ENCODE measurements around the gene KRT75. TPM values are rescaled to one million over a fixed set of nuclear protein-coding genes. Genes with fewer than 3 reads are reported as not detected.

The KRT75 gene
- total RNA-seq, 1 donor from 2014 or later, result not detected

DNA sequence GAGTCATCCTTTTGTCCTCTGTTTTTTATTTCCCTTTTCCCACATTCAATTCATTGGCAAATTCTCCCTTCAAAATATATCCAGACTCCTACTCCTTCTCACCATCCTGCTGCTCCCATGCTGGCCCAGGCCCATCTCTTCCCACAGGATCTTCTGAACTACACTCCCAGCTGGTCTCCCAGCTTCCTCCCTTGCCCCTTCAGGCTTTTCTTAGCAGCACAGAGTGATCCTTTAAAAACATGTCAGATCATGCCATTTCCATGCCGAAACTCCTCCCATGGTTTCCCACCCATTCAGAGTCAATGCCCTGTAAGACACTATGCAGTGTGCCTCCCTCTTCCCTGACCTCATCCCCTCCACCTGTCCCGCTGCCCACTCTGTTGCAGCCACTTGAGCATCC, 46.3 kb downstream of the KRT75 start:
- DNase-seq (ENCODE audit: low spot score), result no peak
- Mint-ChIP-seq H3K9me3 (no peaks in the 10 kb centered on the region), H3K27me3 (ENCODE audit: insufficient read depth, low read depth) (peaks cover 6% of the 10 kb centered on the region), H3K27ac (no peak overlapping the region), H3K36me3 (no peaks in the 10 kb centered on the region), H3K4me3 (no peak overlapping the region), H3K4me1 (peaks cover 8% of the 10 kb centered on the region)
- Histone ChIP-seq H3K4me3 (no peak overlapping the region), H3K36me3 (no peaks in the 10 kb centered on the region), H4K20me1 (ENCODE audit: low read depth) (no peaks in the 10 kb centered on the region), H3K9me3 (ENCODE audit: low read depth) (no peaks in the 10 kb centered on the region), H3F3A (ENCODE audit: low read depth) (no peaks in the 10 kb centered on the region), H3K4me1 (no peaks in the 10 kb centered on the region), H3K27me3 (no peaks in the 10 kb centered on the region), H2AFZ (replicated peaks) (no peak overlapping the region), H3K79me2 (ENCODE audit: low read depth) (no peaks in the 10 kb centered on the region), H3K27ac (no peak overlapping the region), H3K9ac (no peak overlapping the region), H3K4me2 (no peak overlapping the region)
- TF ChIP-seq, protein P1, sequence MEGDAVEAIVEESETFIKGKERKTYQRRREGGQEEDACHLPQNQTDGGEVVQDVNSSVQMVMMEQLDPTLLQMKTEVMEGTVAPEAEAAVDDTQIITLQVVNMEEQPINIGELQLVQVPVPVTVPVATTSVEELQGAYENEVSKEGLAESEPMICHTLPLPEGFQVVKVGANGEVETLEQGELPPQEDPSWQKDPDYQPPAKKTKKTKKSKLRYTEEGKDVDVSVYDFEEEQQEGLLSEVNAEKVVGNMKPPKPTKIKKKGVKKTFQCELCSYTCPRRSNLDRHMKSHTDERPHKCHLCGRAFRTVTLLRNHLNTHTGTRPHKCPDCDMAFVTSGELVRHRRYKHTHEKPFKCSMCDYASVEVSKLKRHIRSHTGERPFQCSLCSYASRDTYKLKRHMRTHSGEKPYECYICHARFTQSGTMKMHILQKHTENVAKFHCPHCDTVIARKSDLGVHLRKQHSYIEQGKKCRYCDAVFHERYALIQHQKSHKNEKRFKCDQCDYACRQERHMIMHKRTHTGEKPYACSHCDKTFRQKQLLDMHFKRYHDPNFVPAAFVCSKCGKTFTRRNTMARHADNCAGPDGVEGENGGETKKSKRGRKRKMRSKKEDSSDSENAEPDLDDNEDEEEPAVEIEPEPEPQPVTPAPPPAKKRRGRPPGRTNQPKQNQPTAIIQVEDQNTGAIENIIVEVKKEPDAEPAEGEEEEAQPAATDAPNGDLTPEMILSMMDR (IDR thresholded peaks at IDR 0.05), result no peak
- TF ChIP-seq EZH2 (IDR thresholded peaks at IDR 0.05) (no peak), EZH2phosphoT487 (IDR thresholded peaks at IDR 0.05) (no peak)

DNA sequence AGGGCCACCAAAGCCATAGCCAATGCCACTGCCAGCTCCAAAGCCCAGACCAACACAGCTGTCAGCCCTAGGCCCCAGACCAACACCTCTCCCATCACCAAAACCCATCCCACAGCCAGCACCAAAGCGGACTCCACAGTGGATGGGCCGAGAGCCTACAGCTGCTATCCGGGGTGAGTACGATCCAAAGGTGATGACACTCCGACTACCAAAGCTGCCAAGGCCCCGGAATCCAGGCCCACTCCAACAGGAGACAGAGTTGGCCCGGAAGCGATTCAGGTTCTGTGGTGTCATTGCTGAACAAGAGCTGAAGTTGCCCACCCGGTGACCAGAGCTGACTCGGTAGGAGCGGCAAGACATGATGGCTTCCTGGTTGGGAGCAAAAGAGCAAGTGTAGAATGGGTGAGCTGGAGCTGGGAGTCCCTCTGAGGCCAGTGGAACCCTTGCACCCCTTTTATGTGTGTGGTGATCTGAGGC, 48.9 kb downstream of the KRT75 start, which contains the start of gene KRT84:
Gene KRT84, minus strand, starts transcription at position 427 of the 477 bp plus-strand sequence. Its CDS starts 67 bp downstream, at position 360.
- no peak within 1 kb of the TSS for H3K4me2 ChIP-seq
- no peak within 1 kb of the TSS for H3K4me3 Mint-ChIP-seq
- H3K36me3 Mint-ChIP-seq, result no peaks in the 10 kb centered on the region
- H3K4me1 Mint-ChIP-seq, result peaks cover 8% of the 10 kb centered on the region
- H3K27me3 Mint-ChIP-seq (ENCODE audit: insufficient read depth, low read depth), result peaks cover 9% of the 10 kb centered on the region
- H3K4me3 ChIP-seq, result no peak within 1 kb of the TSS
- TF ChIP-seq EZH2 (IDR thresholded peaks at IDR 0.05), result no peak
- TF ChIP-seq EZH2phosphoT487 (IDR thresholded peaks at IDR 0.05), result no peak
- TF ChIP-seq, protein P1 (IDR thresholded peaks at IDR 0.05), result no peak
- no peaks in the 10 kb centered on the region for H4K20me1 ChIP-seq (ENCODE audit: low read depth)
- no peaks in the 10 kb centered on the region for H3K9me3 ChIP-seq (ENCODE audit: low read depth)
- no peaks in the 10 kb centered on the region for H3K4me1 ChIP-seq
- no peak for DNase-seq (ENCODE audit: low spot score)
- H3F3A ChIP-seq (ENCODE audit: low read depth), result no peaks in the 10 kb centered on the region
- no peak within 1 kb of the TSS for H3K27ac Mint-ChIP-seq
- H3K9ac ChIP-seq, result no peak within 1 kb of the TSS
- H3K27ac ChIP-seq, result no peak within 1 kb of the TSS
- no peak within 1 kb of the TSS for H2AFZ ChIP-seq (replicated peaks)
- H3K27me3 ChIP-seq, result no peaks in the 10 kb centered on the region
- H3K36me3 ChIP-seq, result no peaks in the 10 kb centered on the region
- H3K79me2 ChIP-seq (ENCODE audit: low read depth), result no peaks in the 10 kb centered on the region
- no peaks in the 10 kb centered on the region for H3K9me3 Mint-ChIP-seq

DNA sequence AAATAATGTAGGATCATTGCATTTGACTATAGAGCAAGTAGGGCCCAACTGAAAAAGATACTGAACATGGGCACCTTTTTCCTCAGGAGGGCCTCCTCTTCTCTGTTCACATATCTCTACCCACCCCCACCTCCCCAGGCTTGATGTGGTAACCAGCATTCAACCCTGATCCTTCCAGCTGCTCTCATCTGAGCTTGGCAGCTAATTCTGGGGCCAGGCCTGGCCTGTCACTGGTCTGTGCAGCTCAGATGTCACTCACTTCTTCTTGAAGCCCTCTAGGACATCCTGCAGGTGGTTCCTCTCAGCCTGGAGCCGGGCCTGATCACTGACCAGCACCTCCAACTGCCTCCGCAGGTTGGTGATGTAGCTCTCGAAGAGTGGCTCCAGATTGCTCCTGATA, 50.8 kb downstream of the KRT75 start:
- no peak overlapping the region for H3K27ac Mint-ChIP-seq
- no peak for DNase-seq (ENCODE audit: low spot score)
- Histone ChIP-seq H3K9ac (no peak overlapping the region), H4K20me1 (ENCODE audit: low read depth) (no peaks in the 10 kb centered on the region), H2AFZ (replicated peaks) (no peak overlapping the region), H3F3A (ENCODE audit: low read depth) (no peaks in the 10 kb centered on the region), H3K27ac (no peak overlapping the region), H3K4me2 (no peak overlapping the region), H3K36me3 (no peaks in the 10 kb centered on the region), H3K79me2 (ENCODE audit: low read depth) (no peaks in the 10 kb centered on the region), H3K4me3 (no peak overlapping the region), H3K4me1 (no peaks in the 10 kb centered on the region), H3K9me3 (ENCODE audit: low read depth) (no peaks in the 10 kb centered on the region), H3K27me3 (no peaks in the 10 kb centered on the region)
- no peaks in the 10 kb centered on the region for H3K9me3 Mint-ChIP-seq
- H3K27me3 Mint-ChIP-seq (ENCODE audit: insufficient read depth, low read depth), result peaks cover 3% of the 10 kb centered on the region
- H3K4me1 Mint-ChIP-seq, result no peaks in the 10 kb centered on the region
- no peaks in the 10 kb centered on the region for H3K36me3 Mint-ChIP-seq
- no peak for TF ChIP-seq EZH2 (IDR thresholded peaks at IDR 0.05)
- no peak for TF ChIP-seq EZH2phosphoT487 (IDR thresholded peaks at IDR 0.05)
- TF ChIP-seq, protein P1 (IDR thresholded peaks at IDR 0.05), result no peak
- H3K4me3 Mint-ChIP-seq, result no peak overlapping the region

All from neural progenitor cell (in vitro differentiated cells).